ENCODE results near the gene TAS2R46.

GRCh38 chr12:11106288-11106687 is 44.2 kb upstream of the TAS2R46 start:
- no peak for TF ChIP-seq CTCF (conservative IDR thresholded peaks at IDR 0.05; ENCODE audit: low read depth, low read length)
- TF ChIP-seq EZH2 (IDR thresholded peaks at IDR 0.05; ENCODE audit: borderline replicate concordance, low read depth, low read length, poor library complexity, severe bottlenecking): no peak
